ENCODE data around the gene TNFRSF25. TPM values are rescaled to one million over a fixed set of nuclear protein-coding genes. Genes with fewer than 3 reads are reported as not detected.
"Not testable (repeated sequence)": the region's sequence is repeated elsewhere in the genome, so short reads cannot be mapped to it uniquely, and the experiment has no call there.

TNFRSF25 gene
- total and polyA plus RNA-seq, 4 donors: 9.5 to 37.5 (median 21.4) TPM

DNA sequence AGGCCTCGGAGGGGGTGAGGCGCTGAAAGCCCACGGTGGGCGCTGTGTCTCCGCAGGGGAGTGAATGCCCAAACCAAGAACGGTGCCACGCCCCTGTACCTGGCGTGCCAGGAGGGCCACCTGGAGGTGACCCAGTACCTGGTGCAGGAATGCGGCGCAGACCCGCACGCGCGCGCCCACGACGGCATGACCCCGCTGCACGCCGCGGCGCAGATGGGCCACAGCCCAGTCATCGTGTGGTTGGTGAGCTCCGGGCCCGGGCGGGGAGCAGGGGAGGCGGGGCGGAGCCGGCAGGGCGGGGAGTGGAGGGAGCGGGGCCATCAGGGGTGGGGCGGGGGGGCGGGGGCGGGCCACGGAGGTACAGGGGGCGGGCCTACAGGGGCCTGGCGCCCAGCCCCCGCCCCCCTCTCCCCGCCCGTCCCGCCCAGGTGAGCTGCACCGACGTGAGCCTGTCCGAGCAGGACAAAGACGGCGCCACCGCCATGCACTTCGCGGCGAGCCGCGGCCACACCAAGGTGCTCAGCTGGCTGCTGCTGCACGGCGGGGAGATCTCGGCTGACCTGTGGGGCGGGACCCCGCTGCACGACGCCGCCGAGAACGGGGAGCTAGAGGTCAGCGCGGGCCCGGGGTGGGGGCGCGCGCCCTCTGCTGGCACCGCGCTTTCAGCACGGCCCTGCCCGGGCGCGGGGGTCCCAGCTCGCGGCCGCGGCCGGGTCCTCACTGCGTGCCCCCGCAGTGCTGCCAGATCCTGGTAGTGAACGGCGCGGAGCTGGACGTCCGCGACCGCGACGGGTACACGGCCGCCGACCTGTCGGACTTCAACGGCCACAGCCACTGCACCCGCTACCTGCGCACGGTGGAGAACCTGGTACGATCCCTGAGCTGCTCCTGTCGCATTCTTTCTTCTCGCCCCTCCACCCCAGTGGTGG is 25.5 kb downstream of the TNFRSF25 start:
- no peak for DNase-seq (ENCODE audit: low read depth in 4 of 6, low spot score in 6 of 6)
- 11% methylated on average over 79 of the region's 101 CpGs for WGBS (ENCODE audit: insufficient coverage)
- Histone ChIP-seq H3K4me1 (ENCODE audit: control insufficient read depth, insufficient read depth, low read length) (peaks cover 28% of the 10 kb centered on the region), H3K4me3 (ENCODE audit: low read depth, low read length) (no peak overlapping the region), H3K27me3 (ENCODE audit: control insufficient read depth, insufficient read depth, low read length) (peaks cover 12% of the 10 kb centered on the region), H3K9me3 (ENCODE audit: control insufficient read depth, insufficient read depth, low read length) (no peaks in the 10 kb centered on the region), H3K36me3 (ENCODE audit: control insufficient read depth, insufficient read depth, low read length) (no peaks in the 10 kb centered on the region), H3K27ac (ENCODE audit: low read depth, low read length) (no peak overlapping the region)

DNA sequence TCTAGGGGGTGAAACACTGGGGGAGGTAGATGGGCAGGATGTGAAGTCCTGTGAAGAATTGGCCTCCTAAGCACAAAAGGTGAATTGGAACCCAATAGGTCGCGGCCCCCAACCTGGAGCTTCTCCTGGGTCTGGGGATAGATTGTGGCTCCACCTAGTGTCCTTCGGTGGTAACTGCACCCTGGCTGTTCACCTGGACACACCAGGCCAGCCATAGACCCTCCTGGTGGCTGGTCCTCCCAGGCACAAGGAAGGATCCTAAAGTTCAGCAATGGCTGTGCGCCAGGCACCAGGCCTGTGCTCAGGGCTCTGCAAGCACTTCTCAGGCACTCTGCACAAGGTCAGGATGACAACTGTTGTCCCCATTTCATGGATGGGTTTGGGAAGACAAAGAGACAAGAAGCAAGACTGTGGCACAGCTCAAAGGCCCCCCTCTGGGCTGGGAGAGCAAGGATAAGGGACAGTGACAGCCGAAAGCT is 27.9 kb downstream of the TNFRSF25 start:
- H3K4me3 ChIP-seq (ENCODE audit: low read depth, low read length): no peak overlapping the region
- 10% methylated on average over 5 of the region's 5 CpGs for WGBS (ENCODE audit: insufficient coverage)
- H3K36me3 ChIP-seq (ENCODE audit: control insufficient read depth, insufficient read depth, low read length): no peaks in the 10 kb centered on the region
- peaks cover 12% of the 10 kb centered on the region for H3K27me3 ChIP-seq (ENCODE audit: control insufficient read depth, insufficient read depth, low read length)
- no peaks in the 10 kb centered on the region for H3K9me3 ChIP-seq (ENCODE audit: control insufficient read depth, insufficient read depth, low read length)
- peak in 3 of 6 donors; percentile 49 to 89 (median 72) for DNase-seq (ENCODE audit: low read depth in 4 of 6, low spot score in 6 of 6)
- H3K27ac ChIP-seq (ENCODE audit: low read depth, low read length): no peak overlapping the region
- peaks cover 41% of the 10 kb centered on the region for H3K4me1 ChIP-seq (ENCODE audit: control insufficient read depth, insufficient read depth, low read length)

DNA sequence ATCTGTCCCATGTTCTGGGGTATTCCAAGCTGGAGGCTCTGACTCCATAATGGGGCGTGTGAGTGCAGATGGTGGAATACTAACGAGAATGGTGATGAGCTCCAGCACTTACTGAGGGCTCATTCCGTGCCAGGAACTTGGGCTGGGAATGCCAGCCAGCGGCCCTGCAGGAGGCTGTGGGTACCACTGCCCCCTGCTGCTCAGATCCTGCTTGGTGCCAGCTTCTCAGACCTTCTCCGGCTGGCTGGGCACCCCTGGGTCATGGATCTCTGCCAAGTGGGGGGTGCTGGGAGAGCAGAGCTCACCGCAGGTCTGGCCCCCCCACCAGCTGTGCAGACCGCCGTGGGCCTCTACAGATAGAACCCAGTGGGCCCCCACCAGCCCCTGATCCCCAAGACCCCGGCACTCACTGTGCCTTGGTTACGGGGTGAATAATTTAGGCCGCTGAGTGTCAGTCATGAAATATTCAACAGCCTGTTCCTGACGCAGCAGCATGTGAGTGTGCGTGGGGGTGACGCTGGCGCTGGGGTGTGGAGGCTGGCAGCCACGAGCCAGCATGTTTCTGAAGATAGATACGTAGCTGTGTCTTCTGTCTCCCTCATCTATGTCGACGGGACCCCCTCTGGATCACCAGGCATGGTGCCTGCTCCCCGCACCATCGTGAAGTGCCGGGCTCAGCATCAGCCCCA is 28.8 kb downstream of the TNFRSF25 start:
- peaks cover 41% of the 10 kb centered on the region for H3K4me1 ChIP-seq (ENCODE audit: control insufficient read depth, insufficient read depth, low read length)
- not testable (repeated sequence) for H3K4me3 ChIP-seq (ENCODE audit: low read depth, low read length); H3K36me3 ChIP-seq (ENCODE audit: control insufficient read depth, insufficient read depth, low read length); H3K9me3 ChIP-seq (ENCODE audit: control insufficient read depth, insufficient read depth, low read length)
- peak in 3 of 6 donors; percentile 57 to 94 (median 92) for DNase-seq (ENCODE audit: low read depth in 4 of 6, low spot score in 6 of 6)
- H3K27ac ChIP-seq (ENCODE audit: low read depth, low read length): peak overlapping the region; percentile 40
- H3K27me3 ChIP-seq (ENCODE audit: control insufficient read depth, insufficient read depth, low read length): peaks cover 12% of the 10 kb centered on the region
- WGBS (ENCODE audit: insufficient coverage): 34% methylated on average over 22 of the region's 22 CpGs

DNA sequence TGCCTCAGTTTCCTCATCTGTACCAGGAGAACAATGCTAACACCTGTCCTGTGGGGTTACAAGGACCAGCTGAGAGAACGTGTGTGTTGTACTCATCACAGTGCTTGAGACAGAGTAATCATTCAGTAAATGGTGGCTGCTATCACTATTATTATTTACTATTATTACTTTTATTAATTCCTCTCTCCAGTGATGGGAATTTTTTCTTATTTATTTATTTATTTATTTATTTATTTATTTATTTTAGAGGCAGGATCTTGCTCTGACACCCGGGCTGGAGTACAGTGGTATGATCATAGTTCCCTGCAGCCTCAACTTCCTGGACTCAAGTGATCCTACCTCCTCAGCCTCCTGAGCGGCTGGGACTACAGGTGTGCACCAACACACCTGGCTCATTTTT is 29.7 kb downstream of the TNFRSF25 start:
- not testable (repeated sequence) for H3K27ac ChIP-seq (ENCODE audit: low read depth, low read length); H3K36me3 ChIP-seq (ENCODE audit: control insufficient read depth, insufficient read depth, low read length); H3K9me3 ChIP-seq (ENCODE audit: control insufficient read depth, insufficient read depth, low read length); H3K4me3 ChIP-seq (ENCODE audit: low read depth, low read length); H3K27me3 ChIP-seq (ENCODE audit: control insufficient read depth, insufficient read depth, low read length); DNase-seq (ENCODE audit: low read depth in 4 of 6, low spot score in 6 of 6)
- H3K4me1 ChIP-seq (ENCODE audit: control insufficient read depth, insufficient read depth, low read length): peaks cover 41% of the 10 kb centered on the region
- WGBS (ENCODE audit: insufficient coverage): no CpG with 5 or more reads among the region's 3 CpGs

DNA sequence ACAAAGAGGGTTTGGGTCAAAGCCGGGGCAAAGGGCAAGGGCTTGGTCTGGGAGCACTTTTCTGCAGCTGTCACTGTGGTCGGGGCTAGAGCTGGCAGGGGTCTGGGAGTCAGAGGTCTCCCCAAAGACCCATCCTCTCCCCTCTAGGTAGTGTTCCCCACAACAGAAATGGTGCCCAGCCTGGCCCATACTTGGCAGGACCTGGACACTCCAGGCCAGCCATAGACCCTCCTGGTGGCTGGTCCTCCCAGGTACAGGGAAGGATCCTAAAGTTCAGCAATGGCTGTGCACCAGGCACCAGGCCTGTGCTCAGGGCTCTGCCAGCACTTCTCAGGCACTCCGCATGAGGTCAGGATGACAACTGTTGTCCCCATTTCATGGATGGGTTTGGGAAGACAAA is 30.4 kb downstream of the TNFRSF25 start:
- Histone ChIP-seq H3K27me3 (ENCODE audit: control insufficient read depth, insufficient read depth, low read length) (peaks cover 4% of the 10 kb centered on the region), H3K27ac (ENCODE audit: low read depth, low read length) (no peak overlapping the region)

DNA sequence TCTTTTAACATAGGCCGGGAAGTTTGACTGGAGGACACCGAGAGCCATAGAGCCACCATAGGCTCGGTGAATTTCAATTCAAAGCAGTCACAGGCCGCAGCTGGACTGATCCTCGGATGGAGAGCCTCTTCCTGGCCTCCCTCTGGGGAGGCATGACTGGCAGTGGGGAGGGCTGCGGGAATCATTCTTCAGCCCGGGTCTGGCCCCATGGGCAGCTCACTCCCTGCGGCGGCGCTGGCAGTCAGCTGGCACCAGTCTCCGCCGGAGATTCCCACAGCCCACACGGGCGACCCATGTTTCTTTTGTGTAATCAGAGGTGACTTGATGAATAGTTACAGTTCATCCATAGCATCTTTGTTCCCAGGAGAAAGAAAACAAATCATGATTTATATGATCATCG is 30.8 kb downstream of the TNFRSF25 start:
- H3K27me3 ChIP-seq (ENCODE audit: control insufficient read depth, insufficient read depth, low read length): peaks cover 4% of the 10 kb centered on the region

More for the DNA sequence above, 30.4 kb downstream of the TNFRSF25 start:
- DNase-seq (ENCODE audit: low read depth in 4 of 6, low spot score in 6 of 6): no peak
- 55% methylated on average over 2 of the region's 3 CpGs for WGBS (ENCODE audit: insufficient coverage)
- Histone ChIP-seq H3K36me3 (ENCODE audit: control insufficient read depth, insufficient read depth, low read length) (no peaks in the 10 kb centered on the region), H3K9me3 (ENCODE audit: control insufficient read depth, insufficient read depth, low read length) (no peaks in the 10 kb centered on the region), H3K4me3 (ENCODE audit: low read depth, low read length) (no peak overlapping the region), H3K4me1 (ENCODE audit: control insufficient read depth, insufficient read depth, low read length) (peaks cover 45% of the 10 kb centered on the region)

DNA sequence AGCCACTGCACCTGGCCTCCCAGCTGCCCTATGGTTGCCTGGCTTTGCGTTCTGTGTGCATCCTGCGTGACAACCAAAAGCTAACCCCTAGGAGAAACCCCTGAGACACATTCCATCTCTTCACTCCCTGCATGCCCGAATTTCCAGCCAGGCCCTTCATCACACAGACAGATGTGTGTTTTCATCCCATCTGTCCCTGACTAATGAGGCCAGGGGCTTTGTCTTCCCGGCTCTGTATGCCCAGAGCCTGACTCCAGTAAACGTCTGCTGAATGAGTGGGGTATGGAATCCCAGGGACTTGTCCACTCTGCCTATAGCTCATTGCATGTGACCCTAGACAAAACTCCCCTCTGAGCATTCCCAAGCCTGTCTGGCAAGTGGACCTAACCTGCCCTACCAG is 31.8 kb downstream of the TNFRSF25 start:
- Histone ChIP-seq H3K4me3 (ENCODE audit: low read depth, low read length) (no peak overlapping the region), H3K36me3 (ENCODE audit: control insufficient read depth, insufficient read depth, low read length) (no peaks in the 10 kb centered on the region), H3K27ac (ENCODE audit: low read depth, low read length) (no peak overlapping the region), H3K9me3 (ENCODE audit: control insufficient read depth, insufficient read depth, low read length) (no peaks in the 10 kb centered on the region), H3K27me3 (ENCODE audit: control insufficient read depth, insufficient read depth, low read length) (no peaks in the 10 kb centered on the region), H3K4me1 (ENCODE audit: control insufficient read depth, insufficient read depth, low read length) (peaks cover 54% of the 10 kb centered on the region)
- peak in 1 of 6 donors; percentile 68 for DNase-seq (ENCODE audit: low read depth in 4 of 6, low spot score in 6 of 6)
- WGBS (ENCODE audit: insufficient coverage): 57% methylated on average over 2 of the region's 5 CpGs

More for the DNA sequence above, 30.8 kb downstream of the TNFRSF25 start:
- Histone ChIP-seq H3K4me1 (ENCODE audit: control insufficient read depth, insufficient read depth, low read length) (peaks cover 48% of the 10 kb centered on the region), H3K27ac (ENCODE audit: low read depth, low read length) (no peak overlapping the region), H3K36me3 (ENCODE audit: control insufficient read depth, insufficient read depth, low read length) (no peaks in the 10 kb centered on the region), H3K4me3 (ENCODE audit: low read depth, low read length) (no peak overlapping the region), H3K9me3 (ENCODE audit: control insufficient read depth, insufficient read depth, low read length) (no peaks in the 10 kb centered on the region)
- WGBS (ENCODE audit: insufficient coverage): 39% methylated on average over 5 of the region's 15 CpGs
- peak in 2 of 6 donors; percentile 28 to 56 for DNase-seq (ENCODE audit: low read depth in 4 of 6, low spot score in 6 of 6)

DNA sequence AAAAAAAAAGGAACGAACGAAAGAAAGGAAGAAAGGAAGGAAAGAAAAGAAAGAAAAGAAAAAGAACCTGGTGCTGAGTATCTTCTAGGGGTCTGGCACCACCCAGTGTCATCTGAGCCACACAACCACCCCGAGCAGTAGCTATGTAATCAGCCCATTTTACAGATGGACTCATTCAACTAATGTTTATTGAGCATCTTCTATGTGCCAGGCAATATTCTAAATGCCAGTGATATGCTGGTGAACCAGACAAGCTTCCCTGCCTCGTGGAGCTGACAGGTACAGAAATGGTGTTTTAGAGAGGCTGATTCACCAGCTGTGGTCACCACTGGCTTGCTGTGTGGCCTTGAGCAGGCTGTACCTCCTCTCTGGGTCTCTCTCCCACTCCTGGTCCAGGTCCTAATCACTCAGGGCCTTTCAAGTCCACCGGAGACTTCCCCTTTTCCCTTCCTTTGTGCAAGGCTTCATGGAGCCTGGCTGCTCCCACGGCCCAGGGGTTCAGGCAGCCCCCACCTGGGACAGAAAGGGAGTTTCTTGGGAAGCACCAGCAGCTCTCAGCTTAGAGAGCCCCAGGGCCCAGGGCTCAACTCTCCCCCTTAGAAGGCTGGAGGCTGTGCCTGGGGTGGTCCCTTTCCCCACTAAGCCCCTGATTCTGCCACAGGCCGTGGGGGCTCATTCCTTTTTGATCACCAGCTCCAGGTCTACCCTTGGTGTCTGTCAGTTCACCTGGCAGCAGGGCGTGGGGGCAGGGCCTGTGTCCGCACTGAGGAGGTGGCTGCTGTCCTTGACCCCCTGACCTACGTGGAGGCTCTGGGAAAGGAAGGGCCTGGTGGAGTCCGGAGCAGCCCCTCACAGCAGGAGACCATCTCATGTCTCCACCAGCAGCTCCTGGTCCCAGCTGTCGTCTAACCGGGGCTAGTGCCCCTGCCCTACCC is 34.1 kb downstream of the TNFRSF25 start:
- not testable (repeated sequence) for H3K9me3 ChIP-seq (ENCODE audit: control insufficient read depth, insufficient read depth, low read length); H3K4me3 ChIP-seq (ENCODE audit: low read depth, low read length); H3K27me3 ChIP-seq (ENCODE audit: control insufficient read depth, insufficient read depth, low read length); H3K27ac ChIP-seq (ENCODE audit: low read depth, low read length); DNase-seq (ENCODE audit: low read depth in 4 of 6, low spot score in 6 of 6); H3K36me3 ChIP-seq (ENCODE audit: control insufficient read depth, insufficient read depth, low read length)
- H3K4me1 ChIP-seq (ENCODE audit: control insufficient read depth, insufficient read depth, low read length): peaks cover 45% of the 10 kb centered on the region
- WGBS (ENCODE audit: insufficient coverage): 71% methylated on average over 9 of the region's 13 CpGs
